Lung (tissue), 12 donors: ENCODE data around the gene ODAD4. TPM values are rescaled to one million over a fixed set of nuclear protein-coding genes. Genes with fewer than 3 reads are reported as not detected.

Experiments used
- ATAC-seq: fragments of 200-7000 bp; cut with Tn5 transposase; one replicate; pipeline ENCODE4 v1.9.1; 2020; ENCODE audit warnings: moderate number of reproducible peaks; ENCODE audit not compliant: insufficient read depth, low FRiP score
- DNase-seq, 3 donors: peaks; one replicate each; pipeline ENCODE4 v3.0.0-alpha.2; 2013 to 2017
- H3K27ac ChIP-seq, 2 donors: one replicate each; pipeline ENCODE4 v1.5.1; 2013; ENCODE audit warnings: mild to moderate bottlenecking in 2 of 2, moderate library complexity in 2 of 2, control low read depth in 1 of 2, inconsistent platforms in 1 of 2, low read depth in 1 of 2, low read length in 1 of 2
- H3K27me3 ChIP-seq, 3 donors: one replicate each; pipeline ENCODE4 v1.5.1; 2013; ENCODE audit warnings: low read length in 2 of 3; ENCODE audit not compliant: control insufficient read depth in 3 of 3, insufficient read depth in 3 of 3
- H3K36me3 ChIP-seq, 4 donors: one replicate each; pipeline ENCODE4 v1.5.1; 2013; ENCODE audit warnings: low read length in 4 of 4, mild to moderate bottlenecking in 1 of 4, moderate library complexity in 1 of 4; ENCODE audit not compliant: control insufficient read depth in 4 of 4, insufficient read depth in 4 of 4
- H3K4me1 ChIP-seq, 5 donors: one replicate each; pipeline ENCODE4 v1.5.1; 2013; ENCODE audit warnings: low read length in 5 of 5, mild to moderate bottlenecking in 2 of 5, moderate library complexity in 1 of 5; ENCODE audit not compliant: control insufficient read depth in 5 of 5, insufficient read depth in 5 of 5
- H3K4me3 ChIP-seq: one replicate; pipeline ENCODE4 v1.5.1; 2013; ENCODE audit warnings: mild to moderate bottlenecking, control low read depth, moderate library complexity
- H3K9ac ChIP-seq, 2 donors: one replicate each; pipeline ENCODE4 v1.5.1; 2013; ENCODE audit warnings: low read length in 2 of 2, control low read depth in 1 of 2; ENCODE audit not compliant: insufficient read depth in 1 of 2
- H3K9me3 ChIP-seq, 4 donors: one replicate each; pipeline ENCODE4 v1.5.1; 2013; ENCODE audit warnings: low read length in 3 of 4, mild to moderate bottlenecking in 1 of 4, moderate library complexity in 1 of 4; ENCODE audit not compliant: control insufficient read depth in 4 of 4, insufficient read depth in 3 of 4
- WGBS, 2 donors: extraction: QIAGEN DNeasy Blood & Tissue Kit; methylation state at CpG; one replicate each; pipeline ENCODE4 v1.1.7; 2013; 5-methylcytosine and 5-hydroxymethylcytosine counted together
- polyA plus RNA-seq, 2 donors: library from polyadenylated mRNA; stranded (reverse); fragments of 200-250 nt; gene quantifications; one replicate each; pipeline ENCODE4 v1.2.1, GENCODE V29; 2013
- total RNA-seq, 2 donors: library from RNA; depleted of rRNA in 1 of 2; stranded (reverse); fragments of >200 nt in 1 of 2; gene quantifications; one replicate each; pipeline ENCODE4 v1.2.1, GENCODE V29; 2014 to 2021
- TF ChIP-seq, protein P1 (sequence below): IDR thresholded peaks from 2 replicates; pipeline ENCODE4 v1.5.1; 2012; ENCODE audit warnings: mild to moderate bottlenecking; ENCODE audit errors: control extremely low read depth, extremely low read depth
- donor health status: control.
- donor health status: control.
- donor health status: Bipolar disorder and iron deficiency.
- donor health status: healthy.
- donor health status: DM: yes; HTN: yes; CAD: no.

Gene ODAD4
- total and polyA plus RNA-seq, 4 donors, result 5.4 to 16.7 (median 9.2) TPM

DNA sequence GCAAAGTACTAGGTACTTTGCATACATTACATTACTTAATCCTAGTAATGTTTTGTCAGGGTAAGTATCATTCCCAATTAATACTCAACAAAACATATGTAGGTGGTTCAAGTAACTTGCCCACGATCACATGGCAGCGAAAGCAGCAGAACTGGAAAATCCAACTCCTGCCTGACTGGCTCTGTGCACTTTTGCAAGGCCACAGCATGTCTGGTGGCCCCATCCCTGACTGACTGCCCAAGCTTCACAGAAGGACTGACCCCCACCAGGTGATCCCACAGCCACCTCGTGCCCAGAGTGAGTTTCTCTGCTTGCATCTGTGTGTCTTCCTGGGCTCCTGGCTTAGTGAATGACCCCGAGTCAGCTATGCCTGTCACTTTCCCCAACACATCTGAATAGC is 47.6 kb downstream of the ODAD4 start:
- H3K4me1 ChIP-seq, result peaks cover 0 to 11% (median 0%) of the 10 kb centered on the region in 5 donors
- peaks cover 32 to 58% (median 42%) of the 10 kb centered on the region in 4 donors for H3K36me3 ChIP-seq
- DNase-seq (peak in 1 of 3 donors; percentile 46), ATAC-seq (no peak)
- TF ChIP-seq, protein P1, sequence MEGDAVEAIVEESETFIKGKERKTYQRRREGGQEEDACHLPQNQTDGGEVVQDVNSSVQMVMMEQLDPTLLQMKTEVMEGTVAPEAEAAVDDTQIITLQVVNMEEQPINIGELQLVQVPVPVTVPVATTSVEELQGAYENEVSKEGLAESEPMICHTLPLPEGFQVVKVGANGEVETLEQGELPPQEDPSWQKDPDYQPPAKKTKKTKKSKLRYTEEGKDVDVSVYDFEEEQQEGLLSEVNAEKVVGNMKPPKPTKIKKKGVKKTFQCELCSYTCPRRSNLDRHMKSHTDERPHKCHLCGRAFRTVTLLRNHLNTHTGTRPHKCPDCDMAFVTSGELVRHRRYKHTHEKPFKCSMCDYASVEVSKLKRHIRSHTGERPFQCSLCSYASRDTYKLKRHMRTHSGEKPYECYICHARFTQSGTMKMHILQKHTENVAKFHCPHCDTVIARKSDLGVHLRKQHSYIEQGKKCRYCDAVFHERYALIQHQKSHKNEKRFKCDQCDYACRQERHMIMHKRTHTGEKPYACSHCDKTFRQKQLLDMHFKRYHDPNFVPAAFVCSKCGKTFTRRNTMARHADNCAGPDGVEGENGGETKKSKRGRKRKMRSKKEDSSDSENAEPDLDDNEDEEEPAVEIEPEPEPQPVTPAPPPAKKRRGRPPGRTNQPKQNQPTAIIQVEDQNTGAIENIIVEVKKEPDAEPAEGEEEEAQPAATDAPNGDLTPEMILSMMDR, result no peak
- 80 to 89% methylated on average over 4 of the region's 4 CpGs for WGBS, 2 donors
- H3K27me3 ChIP-seq, result no peaks in the 10 kb centered on the region
- no peak overlapping the region for H3K9ac ChIP-seq
- peak overlapping the region in 1 of 2 donors; percentile 37 for H3K27ac ChIP-seq
- no peak overlapping the region for H3K4me3 ChIP-seq
- no peaks in the 10 kb centered on the region for H3K9me3 ChIP-seq

DNA sequence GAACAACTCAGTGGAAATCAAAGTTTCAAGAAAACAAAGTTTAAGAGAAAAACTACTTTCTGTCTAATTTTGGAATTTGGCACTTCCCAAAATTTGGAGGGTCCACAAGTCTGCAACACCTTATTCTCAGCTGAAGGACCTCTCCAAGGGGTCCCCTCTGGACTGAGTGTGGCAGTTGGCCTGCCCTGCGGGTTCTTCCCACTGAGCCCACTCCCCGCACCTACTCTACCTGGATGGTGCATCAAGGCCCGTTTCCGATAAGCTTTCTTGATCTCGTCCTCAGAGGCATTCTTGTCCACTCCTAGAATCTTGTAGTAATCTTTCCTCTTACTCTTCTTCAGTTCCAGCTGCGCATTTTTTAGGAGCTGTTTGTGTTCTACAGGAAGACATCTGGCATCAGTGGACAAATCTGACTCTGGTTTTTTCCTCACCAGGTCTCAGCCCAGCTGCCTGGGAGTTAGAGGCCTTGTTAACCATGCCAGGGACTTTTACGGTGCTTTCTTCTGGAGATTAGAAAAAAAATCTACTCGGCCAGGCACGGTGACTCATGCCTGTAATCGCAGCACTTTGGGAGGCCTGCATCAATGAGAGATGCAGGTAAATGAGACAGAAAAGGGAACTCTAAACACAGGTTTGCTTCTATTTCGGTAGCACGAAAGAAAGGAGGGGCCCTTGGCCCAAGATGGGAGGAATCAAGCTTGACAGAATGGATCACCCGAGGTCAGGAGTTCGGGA is 51.8 kb downstream of the ODAD4 start:
- Histone ChIP-seq H3K9me3 (no peaks in the 10 kb centered on the region), H3K4me3 (no peak overlapping the region), H3K27ac (no peak overlapping the region), H3K27me3 (no peaks in the 10 kb centered on the region), H3K36me3 (peaks cover 19 to 47% (median 31%) of the 10 kb centered on the region in 4 donors), H3K9ac (no peak overlapping the region), H3K4me1 (peaks cover 0 to 6% (median 0%) of the 10 kb centered on the region in 5 donors)
- TF ChIP-seq, protein P1, result no peak
- ATAC-seq (no peak), DNase-seq (no peak)
- WGBS, 2 donors, result 95% methylated on average over 14 of the region's 14 CpGs

DNA sequence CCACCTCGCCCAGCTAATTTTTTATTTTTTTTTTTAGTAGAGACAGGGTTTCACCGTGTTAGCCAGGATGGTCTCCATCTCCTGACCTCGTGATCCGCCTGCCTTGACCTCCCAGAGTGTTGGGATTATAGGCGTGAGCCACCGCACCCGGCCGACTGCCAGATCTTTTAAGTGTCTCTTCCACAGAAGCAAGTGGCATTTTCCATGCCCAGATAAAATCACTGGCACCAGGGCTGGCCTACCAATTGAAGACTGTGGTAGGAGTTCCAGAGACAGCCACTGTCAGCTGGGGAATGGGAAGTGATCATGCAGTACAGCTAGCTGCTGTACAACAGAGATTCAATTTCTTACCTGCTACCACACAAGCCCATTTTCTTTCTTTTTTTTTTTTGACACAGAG is 54.0 kb downstream of the ODAD4 start:
- Histone ChIP-seq H3K27ac (no peak overlapping the region), H3K36me3 (peaks cover 30 to 55% (median 42%) of the 10 kb centered on the region in 4 donors), H3K9ac (no peak overlapping the region), H3K27me3 (no peaks in the 10 kb centered on the region), H3K4me3 (no peak overlapping the region), H3K4me1 (peaks cover 0 to 2% (median 0%) of the 10 kb centered on the region in 5 donors), H3K9me3 (no peaks in the 10 kb centered on the region)
- TF ChIP-seq, protein P1, result no peak
- WGBS, 2 donors, result 94 to 96% methylated on average over 8 of the region's 8 CpGs
- ATAC-seq (no peak), DNase-seq (no peak)
